ENCODE data around the gene IFNA14. TPM values are rescaled to one million over a fixed set of nuclear protein-coding genes. Genes with fewer than 3 reads are reported as not detected.

Gene IFNA14
- total RNA-seq, 1 donor from 2014 or later: not detected

DNA sequence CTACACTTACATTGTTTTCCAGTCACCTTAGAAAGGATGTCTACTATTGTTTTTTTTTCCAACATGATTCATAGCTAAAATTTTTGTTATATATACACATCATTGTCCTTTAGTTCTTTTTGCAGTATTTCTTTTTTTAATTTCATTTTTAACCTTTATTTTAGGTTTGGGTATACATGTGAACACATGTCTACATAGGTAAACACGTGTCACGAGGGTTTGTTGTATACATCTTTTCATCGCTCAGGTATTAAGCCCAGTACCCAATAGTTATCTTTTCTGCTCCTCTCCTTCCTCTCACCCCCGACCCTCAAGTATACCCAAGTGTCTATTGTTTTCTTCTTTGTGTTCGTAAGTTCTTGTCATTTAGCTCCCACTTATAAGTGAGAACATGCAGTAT lies 46.3 kb upstream of the IFNA14 start:
- no peaks in the 10 kb centered on the region for H3K4me1 Mint-ChIP-seq (ENCODE audit: low read depth, unreplicated experiment)
- no peaks in the 10 kb centered on the region for H3K36me3 Mint-ChIP-seq (ENCODE audit: low read depth, unreplicated experiment)
- Histone ChIP-seq H2AFZ (ENCODE audit: low read depth, low read length) (no peak overlapping the region), H3K27me3 (ENCODE audit: insufficient read depth, low read length) (peaks cover 4% of the 10 kb centered on the region), H3K36me3 (ENCODE audit: insufficient read depth, low read length) (no peaks in the 10 kb centered on the region), H3K4me3 (ENCODE audit: insufficient read depth, low read depth, low read length) (no peak overlapping the region), H3K9ac (ENCODE audit: low read length) (no peak overlapping the region), H3K9me3 (ENCODE audit: insufficient read depth, low read depth, low read length) (no peaks in the 10 kb centered on the region), H3K4me2 (ENCODE audit: low read length) (no peak overlapping the region), H3K79me2 (ENCODE audit: insufficient read depth, low read length) (no peaks in the 10 kb centered on the region), H4K20me1 (ENCODE audit: insufficient read depth, low read length) (no peaks in the 10 kb centered on the region), H3K27ac (ENCODE audit: low read depth, low read length) (no peak overlapping the region), H3K4me1 (ENCODE audit: insufficient read depth, low read length) (no peaks in the 10 kb centered on the region)
- TF ChIP-seq EZH2 (IDR thresholded peaks at IDR 0.05; ENCODE audit: insufficient read depth, low read length): no peak
- TF ChIP-seq, protein P1, sequence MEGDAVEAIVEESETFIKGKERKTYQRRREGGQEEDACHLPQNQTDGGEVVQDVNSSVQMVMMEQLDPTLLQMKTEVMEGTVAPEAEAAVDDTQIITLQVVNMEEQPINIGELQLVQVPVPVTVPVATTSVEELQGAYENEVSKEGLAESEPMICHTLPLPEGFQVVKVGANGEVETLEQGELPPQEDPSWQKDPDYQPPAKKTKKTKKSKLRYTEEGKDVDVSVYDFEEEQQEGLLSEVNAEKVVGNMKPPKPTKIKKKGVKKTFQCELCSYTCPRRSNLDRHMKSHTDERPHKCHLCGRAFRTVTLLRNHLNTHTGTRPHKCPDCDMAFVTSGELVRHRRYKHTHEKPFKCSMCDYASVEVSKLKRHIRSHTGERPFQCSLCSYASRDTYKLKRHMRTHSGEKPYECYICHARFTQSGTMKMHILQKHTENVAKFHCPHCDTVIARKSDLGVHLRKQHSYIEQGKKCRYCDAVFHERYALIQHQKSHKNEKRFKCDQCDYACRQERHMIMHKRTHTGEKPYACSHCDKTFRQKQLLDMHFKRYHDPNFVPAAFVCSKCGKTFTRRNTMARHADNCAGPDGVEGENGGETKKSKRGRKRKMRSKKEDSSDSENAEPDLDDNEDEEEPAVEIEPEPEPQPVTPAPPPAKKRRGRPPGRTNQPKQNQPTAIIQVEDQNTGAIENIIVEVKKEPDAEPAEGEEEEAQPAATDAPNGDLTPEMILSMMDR (IDR thresholded peaks at IDR 0.05; ENCODE audit: insufficient read depth, low read depth, low read length): no peak
- H3K9me3 Mint-ChIP-seq (ENCODE audit: unreplicated experiment): no peaks in the 10 kb centered on the region
- no peak overlapping the region for H3K27ac Mint-ChIP-seq (ENCODE audit: unreplicated experiment)
- peaks cover 4% of the 10 kb centered on the region for H3K27me3 Mint-ChIP-seq (ENCODE audit: low read depth, unreplicated experiment)
- no peak overlapping the region for H3K4me3 Mint-ChIP-seq (ENCODE audit: unreplicated experiment)
- DNase-seq (ENCODE audit: low read depth) (no peak), FAIRE-seq (no peak)

DNA sequence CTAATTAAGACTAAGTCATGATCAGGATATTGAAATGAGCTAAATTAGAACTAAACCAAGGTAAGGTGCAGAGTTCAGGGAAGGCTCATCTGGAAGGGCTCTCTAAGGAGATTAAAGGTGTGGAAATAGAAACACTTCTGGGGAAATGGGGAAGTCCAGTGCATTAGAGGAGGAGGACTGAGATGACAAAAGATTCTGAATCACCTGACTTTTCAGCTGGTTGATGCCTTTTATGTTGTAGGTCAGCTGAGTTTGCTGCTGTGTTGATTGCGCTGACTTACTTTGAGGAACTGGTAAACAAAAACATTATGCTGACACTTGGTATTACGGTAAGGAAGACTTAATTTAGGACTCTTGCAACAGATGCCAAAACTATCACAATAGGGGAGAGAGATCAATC lies 41.5 kb upstream of the IFNA14 start:
- no peaks in the 10 kb centered on the region for H3K36me3 Mint-ChIP-seq (ENCODE audit: low read depth, unreplicated experiment)
- no peak overlapping the region for H3K27ac Mint-ChIP-seq (ENCODE audit: unreplicated experiment)
- no peak overlapping the region for H3K27ac ChIP-seq (ENCODE audit: low read depth, low read length)
- peaks cover 8% of the 10 kb centered on the region for H3K27me3 ChIP-seq (ENCODE audit: insufficient read depth, low read length)
- no peak overlapping the region for H3K4me2 ChIP-seq (ENCODE audit: low read length)
- TF ChIP-seq, protein P1 (IDR thresholded peaks at IDR 0.05; ENCODE audit: insufficient read depth, low read depth, low read length): no peak
- TF ChIP-seq EZH2 (IDR thresholded peaks at IDR 0.05; ENCODE audit: insufficient read depth, low read length): no peak
- no peak overlapping the region for H2AFZ ChIP-seq (ENCODE audit: low read depth, low read length)
- no peak overlapping the region for H3K4me3 Mint-ChIP-seq (ENCODE audit: unreplicated experiment)
- no peaks in the 10 kb centered on the region for H3K79me2 ChIP-seq (ENCODE audit: insufficient read depth, low read length)
- DNase-seq (ENCODE audit: low read depth) (no peak), FAIRE-seq (no peak)
- H3K27me3 Mint-ChIP-seq (ENCODE audit: low read depth, unreplicated experiment): peaks cover 5% of the 10 kb centered on the region
- no peak overlapping the region for H3K9ac ChIP-seq (ENCODE audit: low read length)
- H3K36me3 ChIP-seq (ENCODE audit: insufficient read depth, low read length): no peaks in the 10 kb centered on the region
- H3K4me1 ChIP-seq (ENCODE audit: insufficient read depth, low read length): no peaks in the 10 kb centered on the region
- no peaks in the 10 kb centered on the region for H3K9me3 ChIP-seq (ENCODE audit: insufficient read depth, low read depth, low read length)
- no peaks in the 10 kb centered on the region for H3K9me3 Mint-ChIP-seq (ENCODE audit: unreplicated experiment)
- H3K4me1 Mint-ChIP-seq (ENCODE audit: low read depth, unreplicated experiment): no peaks in the 10 kb centered on the region
- no peak overlapping the region for H3K4me3 ChIP-seq (ENCODE audit: insufficient read depth, low read depth, low read length)
- H4K20me1 ChIP-seq (ENCODE audit: insufficient read depth, low read length): no peaks in the 10 kb centered on the region

DNA sequence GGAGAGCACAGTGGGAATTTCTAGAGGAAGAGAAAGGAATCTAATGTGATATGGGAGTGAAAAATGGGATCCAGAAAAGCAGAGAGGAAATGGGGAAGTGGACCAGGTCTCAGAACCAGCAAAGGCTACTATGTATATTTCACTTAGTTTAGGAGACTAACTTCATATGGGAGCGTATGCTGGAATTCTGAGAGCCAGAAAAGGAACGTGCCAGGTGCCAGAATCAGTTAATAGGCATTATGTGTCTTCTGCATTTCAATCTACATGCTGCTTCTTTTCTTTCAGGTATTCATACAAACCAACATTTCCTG lies 28.5 kb upstream of the IFNA14 start:
- Mint-ChIP-seq H3K27ac (ENCODE audit: unreplicated experiment) (no peak overlapping the region), H3K36me3 (ENCODE audit: low read depth, unreplicated experiment) (no peaks in the 10 kb centered on the region), H3K4me3 (ENCODE audit: unreplicated experiment) (no peak overlapping the region), H3K4me1 (ENCODE audit: low read depth, unreplicated experiment) (no peaks in the 10 kb centered on the region), H3K9me3 (ENCODE audit: unreplicated experiment) (peaks cover 7% of the 10 kb centered on the region), H3K27me3 (ENCODE audit: low read depth, unreplicated experiment) (peaks cover 43% of the 10 kb centered on the region)
- Histone ChIP-seq H3K9me3 (ENCODE audit: insufficient read depth, low read depth, low read length) (no peaks in the 10 kb centered on the region), H3K36me3 (ENCODE audit: insufficient read depth, low read length) (no peaks in the 10 kb centered on the region), H4K20me1 (ENCODE audit: insufficient read depth, low read length) (no peaks in the 10 kb centered on the region), H3K4me3 (ENCODE audit: insufficient read depth, low read depth, low read length) (no peak overlapping the region), H3K4me2 (ENCODE audit: low read length) (no peak overlapping the region), H3K4me1 (ENCODE audit: insufficient read depth, low read length) (no peaks in the 10 kb centered on the region), H3K9ac (ENCODE audit: low read length) (no peak overlapping the region), H3K27ac (ENCODE audit: low read depth, low read length) (no peak overlapping the region), H3K79me2 (ENCODE audit: insufficient read depth, low read length) (no peaks in the 10 kb centered on the region), H2AFZ (ENCODE audit: low read depth, low read length) (no peak overlapping the region), H3K27me3 (ENCODE audit: insufficient read depth, low read length) (peaks cover 18% of the 10 kb centered on the region)
- FAIRE-seq: no peak
- TF ChIP-seq EZH2 (IDR thresholded peaks at IDR 0.05; ENCODE audit: insufficient read depth, low read length): no peak
- TF ChIP-seq, protein P1 (IDR thresholded peaks at IDR 0.05; ENCODE audit: insufficient read depth, low read depth, low read length): no peak
- no peak for DNase-seq (ENCODE audit: low read depth)
